ENCODE data around the gene CPLX1.

Gene CPLX1

GRCh38 chr4:856225-856901, 30.4 kb upstream of the CPLX1 start:
- DNase-seq (ENCODE audit: insufficient read length, low spot score) (no peak), FAIRE-seq (peak; percentile 70)

GRCh38 chr4:855880-856224, 29.9 kb upstream of the CPLX1 start:
- DNase-seq (ENCODE audit: insufficient read length, low spot score): no peak
- peak; percentile 13 for FAIRE-seq

GRCh38 chr4:854356-854755, 28.4 kb upstream of the CPLX1 start:
- DNase-seq (ENCODE audit: insufficient read length, low spot score) (no peak), FAIRE-seq (no peak)

GRCh38 chr4:853416-853781, 27.5 kb upstream of the CPLX1 start:
- DNase-seq (ENCODE audit: insufficient read length, low spot score) (no peak), FAIRE-seq (peak; percentile 64)

- DNase-seq (ENCODE audit: insufficient read length, low spot score) (no peak), FAIRE-seq (no peak)
These were observed 25.9 kb upstream of the CPLX1 start for GRCh38 chr4:851701-852430.

GRCh38 chr4:850323-850945, 24.5 kb upstream of the CPLX1 start:
- DNase-seq (ENCODE audit: insufficient read length, low spot score) (no peak), FAIRE-seq (no peak)

GRCh38 chr4:849478-850175, 23.7 kb upstream of the CPLX1 start:
- no peak for FAIRE-seq
- DNase-seq (ENCODE audit: insufficient read length, low spot score): no peak

- DNase-seq (ENCODE audit: insufficient read length, low spot score): no peak
- no peak for FAIRE-seq
These were observed 23.0 kb upstream of the CPLX1 start for GRCh38 chr4:848803-849477.

- DNase-seq (ENCODE audit: insufficient read length, low spot score) (no peak), FAIRE-seq (no peak)
These were observed 22.4 kb upstream of the CPLX1 start for GRCh38 chr4:848307-848691.

GRCh38 chr4:845836-846251, 19.9 kb upstream of the CPLX1 start:
- FAIRE-seq (no peak), DNase-seq (ENCODE audit: insufficient read length, low spot score) (no peak)

GRCh38 chr4:845233-845835, 19.4 kb upstream of the CPLX1 start:
- no peak for DNase-seq (ENCODE audit: insufficient read length, low spot score)
- FAIRE-seq: no peak

GRCh38 chr4:844752-845232, 18.9 kb upstream of the CPLX1 start:
- DNase-seq (ENCODE audit: insufficient read length, low spot score) (no peak), FAIRE-seq (no peak)

- DNase-seq (ENCODE audit: insufficient read length, low spot score) (no peak), FAIRE-seq (no peak)
These were observed 13.9 kb upstream of the CPLX1 start for GRCh38 chr4:839675-840443.

GRCh38 chr4:837772-838171, 11.8 kb upstream of the CPLX1 start:
- FAIRE-seq (no peak), DNase-seq (ENCODE audit: insufficient read length, low spot score) (no peak)

GRCh38 chr4:836750-837301, 10.9 kb upstream of the CPLX1 start:
- DNase-seq (ENCODE audit: insufficient read length, low spot score) (no peak), FAIRE-seq (no peak)

- no peak for FAIRE-seq
These were observed 10.1 kb upstream of the CPLX1 start for GRCh38 chr4:836003-836511.

GRCh38 chr4:835148-836002, 9.4 kb upstream of the CPLX1 start:
- FAIRE-seq (no peak), DNase-seq (ENCODE audit: insufficient read length, low spot score) (no peak)

More at GRCh38 chr4:836003-836511, 10.1 kb upstream of the CPLX1 start:
- no peak for DNase-seq (ENCODE audit: insufficient read length, low spot score)
